Ascending aorta (tissue), 2 donors: Measurements from ENCODE around the gene CYP26B1. TPM values are rescaled to one million over a fixed set of nuclear protein-coding genes. Genes with fewer than 3 reads are reported as not detected.

Source experiments
- DNase-seq, 2 donors: peaks; one replicate each; pipeline ENCODE4 v3.0.0-alpha.2; 2019; ENCODE audit warnings: low spot score in 2 of 2
- H3K27ac ChIP-seq, 2 donors: fragments of 200-600 bp; sonication (generic); one replicate each; pipeline ENCODE4 v1.5.1; 2016 to 2017; ENCODE audit warnings: mild to moderate bottlenecking in 1 of 2
- H3K27me3 ChIP-seq: fragments of 200-600 bp; sonication (generic); one replicate; pipeline ENCODE4 v1.5.1; 2017
- H3K36me3 ChIP-seq, 2 donors: fragments of 200-600 bp; sonication (generic); one replicate each; pipeline ENCODE4 v1.5.1; 2016
- H3K4me1 ChIP-seq, 2 donors: fragments of 200-600 bp; sonication (generic); one replicate each; pipeline ENCODE4 v1.5.1; 2016 to 2017; ENCODE audit warnings: mild to moderate bottlenecking in 1 of 2
- H3K4me3 ChIP-seq, 2 donors: fragments of 200-600 bp; sonication (generic); one replicate each; pipeline ENCODE4 v1.5.1; 2016 to 2017; ENCODE audit warnings: mild to moderate bottlenecking in 1 of 2
- H3K9me3 ChIP-seq, 2 donors: fragments of 200-600 bp; sonication (generic); one replicate each; pipeline ENCODE4 v1.5.1; 2016
- intact Hi-C: fragments of 100-400 bp; cut with DNase I; formaldehyde crosslinking; loops from one replicate; pipeline ENCODE4 v1.15.1; 2023
- total RNA-seq: library from RNA; depleted of rRNA; stranded (reverse); fragments of >200 nt; gene quantifications from one replicate; pipeline ENCODE4 v1.1.0, GENCODE V29; 2016
- TF ChIP-seq, protein P1 (sequence below), 3 experiments: fragments of 200-600 bp in 2 of 3; fragments of 450-650 bp in 1 of 3; sonication (generic) in 2 of 3; IDR thresholded peaks; one replicate each; pipeline ENCODE4 v1.5.1; 2016 to 2019; ENCODE audit warnings: antibody characterized with exemption in 3 of 3, mild to moderate bottlenecking in 1 of 3, moderate library complexity in 1 of 3

The CYP26B1 gene
- total RNA-seq, 1 donor from 2014 or later: 18.6 TPM

DNA sequence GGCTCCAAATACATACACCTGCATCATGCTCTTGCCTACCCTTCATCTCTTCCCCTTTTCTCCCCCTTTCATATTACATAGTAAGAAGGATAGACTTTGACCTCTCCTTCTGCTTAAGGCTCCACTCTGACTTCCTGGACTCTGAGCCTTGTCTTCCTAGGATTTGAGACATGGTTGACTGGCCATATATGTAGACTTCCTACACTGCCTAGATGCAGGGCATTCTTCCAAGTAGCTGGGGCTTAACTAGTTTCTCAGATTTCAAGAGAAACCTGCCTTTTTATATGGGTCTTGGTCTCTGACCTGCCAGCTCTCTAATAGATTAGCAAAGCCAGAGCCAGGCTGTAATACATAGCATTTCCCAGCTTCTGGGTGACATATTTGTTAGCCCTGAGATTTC, 35.4 kb upstream of the CYP26B1 start:
- no peaks in the 10 kb centered on the region for H3K27me3 ChIP-seq
- H3K4me3 ChIP-seq: no peak overlapping the region
- no peak overlapping the region for H3K27ac ChIP-seq
- no peaks in the 10 kb centered on the region for H3K9me3 ChIP-seq
- peaks cover 0 to 4% of the 10 kb centered on the region in 2 donors for H3K4me1 ChIP-seq
- TF ChIP-seq, protein P1, sequence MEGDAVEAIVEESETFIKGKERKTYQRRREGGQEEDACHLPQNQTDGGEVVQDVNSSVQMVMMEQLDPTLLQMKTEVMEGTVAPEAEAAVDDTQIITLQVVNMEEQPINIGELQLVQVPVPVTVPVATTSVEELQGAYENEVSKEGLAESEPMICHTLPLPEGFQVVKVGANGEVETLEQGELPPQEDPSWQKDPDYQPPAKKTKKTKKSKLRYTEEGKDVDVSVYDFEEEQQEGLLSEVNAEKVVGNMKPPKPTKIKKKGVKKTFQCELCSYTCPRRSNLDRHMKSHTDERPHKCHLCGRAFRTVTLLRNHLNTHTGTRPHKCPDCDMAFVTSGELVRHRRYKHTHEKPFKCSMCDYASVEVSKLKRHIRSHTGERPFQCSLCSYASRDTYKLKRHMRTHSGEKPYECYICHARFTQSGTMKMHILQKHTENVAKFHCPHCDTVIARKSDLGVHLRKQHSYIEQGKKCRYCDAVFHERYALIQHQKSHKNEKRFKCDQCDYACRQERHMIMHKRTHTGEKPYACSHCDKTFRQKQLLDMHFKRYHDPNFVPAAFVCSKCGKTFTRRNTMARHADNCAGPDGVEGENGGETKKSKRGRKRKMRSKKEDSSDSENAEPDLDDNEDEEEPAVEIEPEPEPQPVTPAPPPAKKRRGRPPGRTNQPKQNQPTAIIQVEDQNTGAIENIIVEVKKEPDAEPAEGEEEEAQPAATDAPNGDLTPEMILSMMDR (IDR thresholded peaks at IDR 0.05): no peak
- H3K36me3 ChIP-seq: peaks cover 3 to 14% of the 10 kb centered on the region in 2 donors
- DNase-seq: no peak
- intact Hi-C loops: no loop called here

DNA sequence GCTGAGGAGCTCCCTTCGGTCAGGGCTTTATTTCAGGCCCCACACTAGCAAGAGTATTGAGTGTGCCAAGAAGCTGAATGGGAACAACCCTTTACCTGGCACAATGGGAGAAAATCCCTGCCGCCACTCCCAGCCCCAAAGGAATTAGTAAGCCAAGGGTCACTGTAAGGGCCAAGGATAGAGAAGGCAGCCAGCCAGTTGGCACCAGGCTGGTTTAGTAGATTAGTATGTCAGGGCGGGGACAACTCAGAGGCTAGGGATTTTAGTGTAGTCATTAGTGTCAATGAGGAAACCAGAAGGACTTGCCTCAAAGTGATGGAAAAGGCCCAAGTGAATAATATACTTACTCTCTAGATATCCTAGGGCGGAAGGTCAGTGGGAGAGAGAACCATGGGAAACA, 34.9 kb upstream of the CYP26B1 start:
- intact Hi-C loops: no loop called here
- Histone ChIP-seq H3K4me1 (peaks cover 0 to 4% of the 10 kb centered on the region in 2 donors), H3K36me3 (peaks cover 3 to 19% of the 10 kb centered on the region in 2 donors), H3K9me3 (no peaks in the 10 kb centered on the region), H3K27me3 (no peaks in the 10 kb centered on the region), H3K4me3 (no peak overlapping the region), H3K27ac (no peak overlapping the region)
- TF ChIP-seq, protein P1 (IDR thresholded peaks at IDR 0.05): no peak
- no peak for DNase-seq

DNA sequence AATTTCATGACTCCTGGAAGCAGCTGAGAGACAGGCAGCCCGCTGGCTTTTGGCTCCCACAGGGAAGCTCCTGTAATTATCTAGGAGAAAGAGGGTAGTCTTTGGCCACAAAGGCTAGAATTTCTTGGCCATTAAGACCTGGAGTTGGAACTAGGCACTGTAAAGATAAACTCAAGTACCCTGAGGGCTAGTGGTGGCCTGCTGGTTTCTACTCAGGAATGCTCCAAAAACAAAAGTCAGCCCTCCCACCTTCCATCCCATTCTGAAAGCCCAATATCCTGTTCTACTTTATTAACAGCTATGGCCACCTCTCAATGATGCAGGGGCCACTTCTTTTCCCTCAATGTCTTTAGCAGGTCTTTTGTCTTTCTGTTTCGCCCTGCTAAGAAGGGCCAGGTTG, 34.0 kb upstream of the CYP26B1 start:
- Histone ChIP-seq H3K4me1 (peaks cover 0 to 4% of the 10 kb centered on the region in 2 donors), H3K9me3 (no peaks in the 10 kb centered on the region), H3K27ac (no peak overlapping the region), H3K4me3 (no peak overlapping the region), H3K27me3 (no peaks in the 10 kb centered on the region), H3K36me3 (peaks cover 3 to 27% of the 10 kb centered on the region in 2 donors)
- TF ChIP-seq, protein P1 (IDR thresholded peaks at IDR 0.05): no peak
- DNase-seq: no peak
- intact Hi-C loops: no loop called here

DNA sequence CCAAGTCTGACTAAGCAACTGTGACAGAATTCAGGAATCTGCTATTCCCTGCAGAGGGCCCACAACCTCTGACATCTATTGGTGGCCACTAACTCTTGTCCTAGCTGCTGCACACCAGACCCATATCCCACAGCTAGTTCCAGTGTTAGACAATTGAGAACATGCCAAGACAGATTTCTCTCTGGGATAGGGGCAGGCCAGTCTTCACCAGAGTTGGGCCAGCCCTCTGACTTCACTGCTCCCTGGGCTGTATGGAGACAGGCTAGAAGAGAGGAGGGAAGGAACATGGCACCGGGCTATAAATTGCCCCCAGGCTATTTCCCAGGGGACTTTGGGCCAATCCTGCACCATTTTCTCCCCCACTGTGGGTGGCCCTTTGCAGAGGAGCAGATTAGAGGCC, 32.7 kb upstream of the CYP26B1 start:
- no peak for DNase-seq

DNA sequence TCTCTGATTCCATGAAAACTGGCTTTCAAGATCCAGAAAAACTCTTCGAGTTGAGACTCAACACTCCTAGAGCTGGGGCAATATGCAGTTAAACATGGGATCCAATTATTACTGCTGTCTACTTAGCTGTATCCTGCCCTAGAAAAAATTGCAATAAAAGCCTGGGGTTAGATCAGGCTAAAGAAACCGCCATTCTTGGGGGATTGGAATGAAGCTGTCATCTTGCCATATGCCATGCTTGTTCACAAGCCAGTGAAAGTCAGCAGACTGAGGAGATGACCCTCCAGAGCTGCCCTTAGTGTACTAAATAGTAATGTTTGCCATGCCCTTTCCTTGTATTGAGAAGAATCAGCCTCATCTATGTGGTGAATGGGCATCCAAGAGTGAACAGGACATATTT, 30.9 kb upstream of the CYP26B1 start:
- Histone ChIP-seq H3K9me3 (no peaks in the 10 kb centered on the region), H3K27me3 (no peaks in the 10 kb centered on the region), H3K4me1 (no peaks in the 10 kb centered on the region), H3K27ac (no peak overlapping the region), H3K4me3 (no peak overlapping the region), H3K36me3 (peaks cover 3 to 31% of the 10 kb centered on the region in 2 donors)
- intact Hi-C loops: no loop called here
- DNase-seq: no peak
- TF ChIP-seq, protein P1 (IDR thresholded peaks at IDR 0.05): no peak

More for the DNA sequence above, 32.7 kb upstream of the CYP26B1 start:
- H3K4me1 ChIP-seq: peaks cover 0 to 3% of the 10 kb centered on the region in 2 donors
- intact Hi-C loops: no loop called here
- no peak overlapping the region for H3K27ac ChIP-seq
- TF ChIP-seq, protein P1 (IDR thresholded peaks at IDR 0.05): no peak
- no peaks in the 10 kb centered on the region for H3K9me3 ChIP-seq
- H3K27me3 ChIP-seq: no peaks in the 10 kb centered on the region
- peaks cover 3 to 31% of the 10 kb centered on the region in 2 donors for H3K36me3 ChIP-seq
- H3K4me3 ChIP-seq: no peak overlapping the region

DNA sequence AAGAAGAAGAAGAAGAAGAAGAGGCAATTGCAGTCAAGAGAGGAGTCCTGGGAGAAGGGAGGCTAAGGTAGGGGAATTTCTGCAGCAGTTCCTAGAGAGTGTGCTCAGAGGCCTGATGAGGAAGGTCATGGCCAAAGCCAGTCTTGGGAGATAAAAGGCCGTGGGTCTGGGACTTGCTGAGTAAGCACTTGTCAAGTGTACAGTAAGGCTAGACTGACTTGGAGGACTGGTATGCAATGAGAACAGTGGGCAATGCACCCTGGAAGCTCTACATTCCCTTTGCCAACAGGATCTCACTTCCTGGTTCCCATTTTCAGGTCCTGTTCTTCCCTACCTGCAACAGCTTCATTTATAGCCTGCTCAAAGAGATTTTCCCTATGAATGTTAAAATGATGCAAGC, 28.6 kb upstream of the CYP26B1 start:
- intact Hi-C loops: no loop called here
- no peak overlapping the region for H3K4me3 ChIP-seq
- peaks cover 3 to 31% of the 10 kb centered on the region in 2 donors for H3K36me3 ChIP-seq
- no peaks in the 10 kb centered on the region for H3K4me1 ChIP-seq
- DNase-seq: no peak
- H3K27me3 ChIP-seq: no peaks in the 10 kb centered on the region
- no peak overlapping the region for H3K27ac ChIP-seq
- TF ChIP-seq, protein P1 (IDR thresholded peaks at IDR 0.05): no peak
- H3K9me3 ChIP-seq: no peaks in the 10 kb centered on the region
